Chondrocyte (in vitro differentiated cells): ENCODE results near the gene PRRX2. TPM values are rescaled to one million over a fixed set of nuclear protein-coding genes. Genes with fewer than 3 reads are reported as not detected.

Experiments used
- DNase-seq: peaks from one replicate; pipeline ENCODE4 v3.0.0; 2021; ENCODE audit warnings: mixed read lengths, low spot score
- H3K27ac Mint-ChIP-seq: one replicate; pipeline ENCODE4 v1.8.0; 2021; ENCODE audit warnings: mild to moderate bottlenecking, moderate library complexity, mixed read lengths; ENCODE audit not compliant: unreplicated experiment
- H3K27me3 Mint-ChIP-seq: 2 replicates; pipeline ENCODE4 v1.8.0; 2021; ENCODE audit warnings: low read depth, mixed read lengths
- H3K36me3 Mint-ChIP-seq: 2 replicates; pipeline ENCODE4 v1.8.0; 2021; ENCODE audit warnings: low read depth, mixed read lengths
- H3K4me1 Mint-ChIP-seq: 2 replicates; pipeline ENCODE4 v1.8.0; 2021; ENCODE audit warnings: low read depth, mild to moderate bottlenecking, mixed read lengths
- H3K4me3 Mint-ChIP-seq: one replicate; pipeline ENCODE4 v1.8.0; 2021; ENCODE audit warnings: mild to moderate bottlenecking, moderate library complexity, mixed read lengths; ENCODE audit not compliant: unreplicated experiment
- H3K9me3 Mint-ChIP-seq: 2 replicates; pipeline ENCODE4 v1.8.0; 2021; ENCODE audit warnings: low read depth, mixed read lengths
- total RNA-seq: library from RNA; stranded (reverse); gene quantifications from 3 replicates; pipeline ENCODE4 v1.2.1, GENCODE V29; 2021
- TF ChIP-seq, protein P1 (sequence below): fragments of 200-600 bp; sonication (generic); IDR thresholded peaks from 2 replicates; pipeline ENCODE4 v1.5.0; 2021; ENCODE audit warnings: antibody characterized with exemption, mild to moderate bottlenecking, moderate library complexity

The PRRX2 gene
- total RNA-seq, 1 donor from 2014 or later, result 5.7 TPM

GRCh38 chr9:129678844-129679243 is 13.4 kb downstream of the PRRX2 start:
- Mint-ChIP-seq H3K9me3 (no peaks in the 10 kb centered on the region), H3K27ac (no peak overlapping the region), H3K4me1 (peaks cover 15% of the 10 kb centered on the region), H3K36me3 (no peaks in the 10 kb centered on the region), H3K4me3 (no peak overlapping the region), H3K27me3 (peaks cover 13% of the 10 kb centered on the region)
- TF ChIP-seq, protein P1, sequence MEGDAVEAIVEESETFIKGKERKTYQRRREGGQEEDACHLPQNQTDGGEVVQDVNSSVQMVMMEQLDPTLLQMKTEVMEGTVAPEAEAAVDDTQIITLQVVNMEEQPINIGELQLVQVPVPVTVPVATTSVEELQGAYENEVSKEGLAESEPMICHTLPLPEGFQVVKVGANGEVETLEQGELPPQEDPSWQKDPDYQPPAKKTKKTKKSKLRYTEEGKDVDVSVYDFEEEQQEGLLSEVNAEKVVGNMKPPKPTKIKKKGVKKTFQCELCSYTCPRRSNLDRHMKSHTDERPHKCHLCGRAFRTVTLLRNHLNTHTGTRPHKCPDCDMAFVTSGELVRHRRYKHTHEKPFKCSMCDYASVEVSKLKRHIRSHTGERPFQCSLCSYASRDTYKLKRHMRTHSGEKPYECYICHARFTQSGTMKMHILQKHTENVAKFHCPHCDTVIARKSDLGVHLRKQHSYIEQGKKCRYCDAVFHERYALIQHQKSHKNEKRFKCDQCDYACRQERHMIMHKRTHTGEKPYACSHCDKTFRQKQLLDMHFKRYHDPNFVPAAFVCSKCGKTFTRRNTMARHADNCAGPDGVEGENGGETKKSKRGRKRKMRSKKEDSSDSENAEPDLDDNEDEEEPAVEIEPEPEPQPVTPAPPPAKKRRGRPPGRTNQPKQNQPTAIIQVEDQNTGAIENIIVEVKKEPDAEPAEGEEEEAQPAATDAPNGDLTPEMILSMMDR, result no peak
- no peak for DNase-seq

GRCh38 chr9:129679537-129679936 is 14.1 kb downstream of the PRRX2 start:
- no peaks in the 10 kb centered on the region for H3K9me3 Mint-ChIP-seq
- no peaks in the 10 kb centered on the region for H3K36me3 Mint-ChIP-seq
- TF ChIP-seq, protein P1, result no peak
- no peak for DNase-seq
- no peak overlapping the region for H3K27ac Mint-ChIP-seq
- peaks cover 15% of the 10 kb centered on the region for H3K4me1 Mint-ChIP-seq
- H3K27me3 Mint-ChIP-seq, result peaks cover 13% of the 10 kb centered on the region
- H3K4me3 Mint-ChIP-seq, result no peak overlapping the region

GRCh38 chr9:129681924-129682323 is 16.5 kb downstream of the PRRX2 start:
- H3K27me3 Mint-ChIP-seq, result peaks cover 8% of the 10 kb centered on the region
- DNase-seq, result no peak
- TF ChIP-seq, protein P1, result no peak
- H3K4me1 Mint-ChIP-seq, result peaks cover 13% of the 10 kb centered on the region
- H3K36me3 Mint-ChIP-seq, result no peaks in the 10 kb centered on the region
- H3K27ac Mint-ChIP-seq, result no peak overlapping the region
- H3K9me3 Mint-ChIP-seq, result no peaks in the 10 kb centered on the region
- H3K4me3 Mint-ChIP-seq, result no peak overlapping the region

DNA sequence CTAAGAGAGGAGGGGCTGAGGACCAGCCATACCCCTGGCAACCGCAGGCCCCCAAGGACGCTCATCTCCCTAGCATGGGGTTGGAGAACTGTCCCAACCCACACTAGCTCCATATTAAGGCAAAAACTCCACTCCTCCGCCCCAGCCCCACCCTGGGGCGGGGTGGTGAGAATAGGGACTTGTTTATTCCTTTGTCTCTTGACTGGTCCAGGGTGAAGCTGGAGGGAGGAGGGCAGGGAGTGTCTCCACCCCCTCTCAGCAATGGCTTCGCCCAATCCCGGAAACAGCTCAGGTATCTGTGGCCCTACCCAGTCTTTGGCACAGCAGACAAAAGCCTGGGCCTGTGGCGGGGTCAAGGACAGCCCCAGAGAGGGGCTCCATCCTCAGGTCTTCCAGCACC is 16.9 kb downstream of the PRRX2 start:
- no peak for DNase-seq

GRCh38 chr9:129685220-129685932 is 19.9 kb downstream of the PRRX2 start:
- no peaks in the 10 kb centered on the region for H3K36me3 Mint-ChIP-seq
- H3K27ac Mint-ChIP-seq, result no peak overlapping the region
- no peak overlapping the region for H3K4me3 Mint-ChIP-seq
- no peak for DNase-seq
- H3K9me3 Mint-ChIP-seq, result no peaks in the 10 kb centered on the region
- H3K27me3 Mint-ChIP-seq, result peaks cover 4% of the 10 kb centered on the region
- TF ChIP-seq, protein P1, result no peak
- H3K4me1 Mint-ChIP-seq, result no peaks in the 10 kb centered on the region

More for the DNA sequence above, 16.9 kb downstream of the PRRX2 start:
- peaks cover 6% of the 10 kb centered on the region for H3K27me3 Mint-ChIP-seq
- no peaks in the 10 kb centered on the region for H3K9me3 Mint-ChIP-seq
- peaks cover 8% of the 10 kb centered on the region for H3K4me1 Mint-ChIP-seq
- TF ChIP-seq, protein P1, result no peak
- H3K36me3 Mint-ChIP-seq, result no peaks in the 10 kb centered on the region
- no peak overlapping the region for H3K27ac Mint-ChIP-seq
- H3K4me3 Mint-ChIP-seq, result no peak overlapping the region
